NK-92 (cell line): ENCODE data around the gene CADPS2.

Experiments used
- DNase-seq: peaks from one replicate; lab custom pipeline; 2025; ENCODE audit not compliant: unreplicated experiment; lab: John Stamatoyannopoulos, UW

CADPS2 gene

DNA sequence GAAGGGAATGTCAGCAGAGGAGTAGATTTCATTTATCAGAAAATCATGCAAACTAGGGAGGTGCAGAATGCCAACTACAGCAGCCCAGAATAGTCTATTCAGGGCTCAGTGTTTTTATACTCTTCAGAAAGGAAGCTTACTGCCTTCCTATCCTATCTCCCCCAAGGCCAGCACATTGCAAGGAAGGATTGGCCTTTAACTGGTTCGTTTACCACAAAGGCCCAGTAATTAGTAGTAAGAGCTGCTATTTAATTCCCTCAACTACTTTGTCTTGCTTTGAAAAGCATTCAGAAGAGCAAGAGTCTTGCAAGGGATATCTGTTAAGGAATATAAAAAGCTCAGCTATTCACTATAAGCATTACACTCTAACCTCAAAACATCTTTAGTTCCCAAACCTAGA, 97.1 kb downstream of the CADPS2 start:
- no peak for DNase-seq

DNA sequence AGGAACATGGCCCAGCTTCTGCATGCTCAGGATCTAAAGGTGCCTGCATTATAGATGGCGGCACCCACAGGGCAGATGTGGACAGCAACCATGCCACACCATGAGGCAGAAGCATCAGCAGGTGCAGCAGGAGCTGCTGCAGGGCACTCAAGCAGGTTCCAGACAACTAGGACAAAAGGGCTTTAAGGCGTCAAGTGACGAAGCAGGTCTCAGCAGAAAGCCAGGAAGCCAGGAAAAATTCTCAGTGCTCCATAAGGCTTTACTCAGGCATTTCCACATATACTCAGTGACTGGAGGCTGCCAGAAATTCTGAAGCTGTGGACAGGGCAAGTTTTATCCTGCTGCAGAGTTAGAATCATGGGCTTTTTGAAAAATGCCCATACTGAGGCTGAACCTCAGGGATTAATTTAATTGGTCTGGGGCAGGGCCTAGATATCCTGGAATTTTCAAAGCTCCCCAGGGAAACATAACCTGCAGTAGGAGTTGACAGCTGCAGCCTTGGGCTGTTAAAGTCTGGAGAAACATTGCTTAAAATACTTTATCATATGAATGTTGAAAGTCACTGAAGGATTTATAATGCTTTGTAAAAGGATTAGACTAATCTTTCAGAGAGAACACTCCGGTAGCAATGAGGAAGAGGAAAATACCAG, 115.4 kb downstream of the CADPS2 start:
- no peak for DNase-seq

DNA sequence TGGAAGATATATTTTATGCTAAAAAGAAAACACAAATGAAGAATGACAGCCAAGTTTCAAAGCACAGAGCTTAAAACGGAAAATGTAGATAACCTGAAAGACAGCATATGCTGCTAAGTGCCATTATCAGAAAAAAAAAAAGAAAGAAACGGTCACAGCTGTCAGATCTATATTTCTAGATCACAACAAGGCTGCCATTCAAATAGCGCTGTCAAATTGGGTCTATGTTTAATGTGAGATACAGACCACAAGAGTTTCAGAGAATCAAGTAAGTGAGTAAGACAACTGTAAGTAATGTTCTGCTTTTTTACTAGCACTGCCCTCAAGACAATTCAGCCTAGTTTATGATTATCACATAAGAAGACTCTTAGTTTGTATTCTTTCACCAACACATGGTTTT, 117.4 kb downstream of the CADPS2 start:
- no peak for DNase-seq

GRCh38 chr7:122767339-122767738, 118.9 kb downstream of the CADPS2 start:
- no peak for DNase-seq

DNA sequence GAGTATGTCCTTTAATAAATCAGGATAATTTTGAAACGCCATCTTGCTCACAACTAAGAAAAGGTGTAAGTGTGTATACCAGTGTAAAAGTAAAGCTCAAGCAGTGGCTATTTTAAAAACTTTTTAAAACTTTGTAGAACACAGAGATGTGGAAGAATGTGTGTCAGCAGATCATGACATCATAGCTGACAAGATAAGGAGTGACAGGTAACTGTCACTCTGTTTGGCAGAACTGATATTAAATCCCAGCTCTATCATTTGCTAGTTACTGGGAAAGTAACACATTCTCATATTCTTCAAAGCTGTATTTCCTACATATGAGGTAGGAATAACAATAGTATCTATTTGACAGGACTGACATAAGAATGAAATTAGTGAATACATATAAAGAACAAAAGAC, 119.7 kb downstream of the CADPS2 start:
- no peak for DNase-seq

DNA sequence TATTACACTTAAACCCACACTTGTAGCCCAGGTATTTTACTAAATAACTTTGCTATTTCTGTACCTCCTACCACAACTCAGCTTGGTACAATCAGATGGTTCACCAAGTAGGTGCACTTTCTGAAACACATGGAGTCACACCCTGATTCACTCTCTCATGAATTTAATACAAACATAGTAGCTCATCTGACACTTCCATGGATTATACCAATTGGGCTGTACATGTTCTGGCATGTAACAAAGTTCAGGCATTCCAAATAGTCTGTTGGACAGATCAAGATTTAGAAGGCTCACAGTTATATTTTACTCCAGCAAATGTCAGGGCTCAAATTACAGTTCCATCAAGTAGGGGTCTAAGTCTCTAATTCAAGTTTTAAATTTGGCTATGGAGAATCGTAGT, 121.4 kb downstream of the CADPS2 start:
- DNase-seq = no peak

- no peak for DNase-seq
Observed at GRCh38 chr7:122764020-122764419, 122.2 kb downstream of the CADPS2 start.

GRCh38 chr7:122762071-122762470, 124.2 kb downstream of the CADPS2 start:
- no peak for DNase-seq

GRCh38 chr7:122758501-122758900, 127.8 kb downstream of the CADPS2 start:
- no peak for DNase-seq

DNA sequence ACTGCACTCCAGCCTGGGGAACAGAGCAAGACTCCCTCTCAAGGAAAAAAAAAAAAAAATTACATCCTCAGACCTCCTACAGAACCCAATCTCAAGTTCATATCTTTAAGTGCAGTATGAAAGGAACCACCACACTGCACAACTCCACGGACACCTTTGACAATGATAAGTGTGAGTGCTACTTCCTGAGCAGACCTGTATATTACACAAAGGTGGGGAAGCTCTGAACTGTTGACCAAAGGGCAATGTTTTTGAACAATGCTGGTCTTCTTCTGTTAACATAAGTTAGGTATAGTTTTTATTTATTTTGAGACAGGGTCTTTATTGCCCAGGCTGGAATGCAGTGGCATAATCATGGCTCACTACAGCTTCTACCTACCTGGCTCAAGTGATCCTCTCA, 129.4 kb downstream of the CADPS2 start:
- DNase-seq = no peak

GRCh38 chr7:122755696-122756095, 130.6 kb downstream of the CADPS2 start:
- DNase-seq = no peak

GRCh38 chr7:122752583-122752982, 133.7 kb downstream of the CADPS2 start:
- DNase-seq = no peak

DNA sequence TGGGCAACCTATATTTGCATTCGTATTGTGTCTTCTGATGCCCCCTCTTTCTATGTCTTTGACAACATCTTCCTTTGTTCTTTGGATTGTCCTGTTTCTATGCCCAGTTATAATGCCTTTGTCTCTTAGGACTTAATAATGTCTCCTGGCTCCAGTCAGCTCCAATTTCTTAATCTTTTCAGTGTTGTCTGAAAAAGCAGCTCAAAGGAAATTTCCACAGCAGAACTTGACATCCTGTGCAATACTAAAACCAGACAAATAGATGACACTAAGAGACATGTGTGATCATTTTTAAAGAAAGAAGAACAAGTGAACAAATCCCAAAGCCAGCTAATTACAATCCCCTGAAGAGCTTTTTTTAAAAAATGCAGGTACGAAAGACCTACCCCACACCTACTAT, 135.9 kb downstream of the CADPS2 start:
- DNase-seq = no peak

- DNase-seq = no peak
Observed at GRCh38 chr7:122748195-122748594, 138.1 kb downstream of the CADPS2 start.

DNA sequence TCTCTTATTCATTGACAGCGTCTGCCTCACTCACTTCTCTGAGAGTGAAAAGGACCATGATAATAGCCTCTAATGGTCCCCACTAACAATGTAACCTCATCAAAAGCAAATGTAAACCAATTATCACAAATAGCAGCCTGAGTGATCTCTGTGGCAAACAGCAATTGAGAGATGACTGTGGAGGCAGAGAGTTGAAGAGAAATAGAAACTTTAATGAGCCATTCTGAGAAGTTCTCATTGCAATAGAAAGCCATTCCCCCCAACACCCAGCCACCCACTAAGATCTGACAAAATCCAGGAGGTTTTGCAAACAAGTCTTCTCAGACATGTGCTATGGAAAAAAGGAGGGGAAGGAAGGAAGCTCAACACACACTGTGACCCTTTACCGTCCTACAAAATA, 139.3 kb downstream of the CADPS2 start:
- DNase-seq = no peak

- no peak for DNase-seq
Observed at GRCh38 chr7:122743211-122743610, 143.0 kb downstream of the CADPS2 start.

DNA sequence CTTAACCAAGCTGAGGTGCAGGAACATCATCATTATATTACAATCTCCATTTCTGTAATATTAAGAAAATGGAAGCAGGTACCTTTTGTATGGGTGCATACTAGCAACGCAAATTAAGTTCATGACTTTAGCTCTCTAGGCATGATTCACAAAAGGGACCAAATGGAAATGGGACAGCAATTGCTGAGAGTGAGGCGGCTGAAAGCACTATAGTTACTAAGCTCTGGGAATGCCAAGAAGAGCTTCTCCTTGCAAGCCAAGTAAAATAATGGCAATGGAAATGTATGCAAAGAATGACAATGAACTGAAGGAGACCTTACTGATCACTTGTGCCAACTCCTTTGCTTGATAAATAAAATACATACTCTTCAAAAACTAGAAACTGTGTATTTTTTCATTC, 147.3 kb downstream of the CADPS2 start:
- DNase-seq = no peak

- DNase-seq = no peak
Observed at GRCh38 chr7:122736183-122736582, 150.1 kb downstream of the CADPS2 start.

GRCh38 chr7:122727759-122728158, 158.5 kb downstream of the CADPS2 start:
- DNase-seq = no peak

- no peak for DNase-seq
Observed at GRCh38 chr7:122727354-122727753, 158.9 kb downstream of the CADPS2 start.

GRCh38 chr7:122726881-122727280, 159.4 kb downstream of the CADPS2 start:
- DNase-seq = no peak

GRCh38 chr7:122724366-122724765, 161.9 kb downstream of the CADPS2 start:
- no peak for DNase-seq

DNA sequence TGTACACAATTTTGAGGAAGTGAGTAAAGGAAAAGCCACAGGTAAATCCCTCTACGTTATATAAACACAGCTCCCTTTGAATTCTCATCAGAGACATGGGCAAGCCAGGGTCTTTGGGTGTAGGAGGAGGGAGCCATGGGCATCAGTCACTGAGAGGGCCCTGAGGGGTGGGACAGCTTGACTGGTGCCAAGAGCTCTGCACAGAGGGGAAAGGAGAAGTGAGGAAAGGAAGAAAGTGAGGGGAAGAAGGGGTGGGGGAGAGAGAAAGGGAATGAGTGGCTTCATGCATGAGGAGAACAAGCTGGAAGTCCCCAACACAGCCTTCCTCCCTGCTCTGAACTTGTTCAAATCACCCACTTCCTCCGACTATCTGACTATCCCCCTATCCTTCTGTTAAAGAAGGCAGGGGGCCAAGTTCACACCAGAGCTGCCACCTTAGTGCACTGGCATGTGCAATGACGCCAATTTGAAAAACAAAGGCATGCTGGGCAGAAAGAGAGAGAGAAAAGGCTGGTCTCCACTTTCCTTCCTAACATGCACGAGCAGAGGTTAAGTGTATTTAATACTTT, 167.2 kb downstream of the CADPS2 start:
- DNase-seq = no peak
